ENCODE measurements around the gene MCM5. TPM values are rescaled to one million over a fixed set of nuclear protein-coding genes. Genes with fewer than 3 reads are reported as not detected.

Gene MCM5
- polyA plus RNA-seq, 3 donors = 23.4 to 39.8 (median 25.5) TPM

DNA sequence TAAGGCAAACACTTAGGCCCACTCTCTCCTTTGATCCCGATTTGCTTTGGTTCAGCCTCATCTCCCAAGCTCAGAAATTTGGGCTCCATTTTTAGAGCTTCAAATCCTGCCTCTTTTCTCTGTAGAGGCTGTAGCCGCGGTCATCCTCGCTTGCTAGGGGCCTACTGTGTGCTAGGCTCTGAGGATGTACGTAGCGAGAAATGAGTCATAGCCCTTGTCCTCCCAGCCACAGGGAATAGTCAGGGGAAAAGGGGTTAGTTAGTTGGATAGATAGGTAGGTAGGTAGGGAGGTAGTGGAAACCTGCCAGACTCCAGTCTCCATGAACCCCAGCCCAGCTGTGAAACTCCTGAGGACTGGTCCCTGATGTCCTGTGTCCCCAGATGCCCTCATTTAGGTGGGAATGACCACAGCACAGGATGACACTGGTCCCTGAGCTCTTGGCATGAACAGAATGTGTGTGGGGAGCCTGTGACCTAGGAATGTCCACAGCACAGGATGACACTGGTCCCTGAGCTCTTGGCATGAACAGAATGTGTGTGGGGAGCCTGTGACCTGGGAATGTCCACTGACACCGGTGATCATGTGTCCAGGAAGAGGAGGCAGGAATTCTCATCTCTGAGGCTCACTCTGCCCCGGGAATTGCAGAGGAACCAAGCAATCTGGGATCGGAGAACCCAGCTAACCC, 40.4 kb upstream of the MCM5 start:
- Histone ChIP-seq H3K4me1 (ENCODE audit: control insufficient read depth in 1 of 2, insufficient read depth in 2 of 2, low read length in 2 of 2) (peaks cover 43 to 51% of the 10 kb centered on the region in 2 donors), H3K36me3 (replicated peaks in 1 of 2; ENCODE audit: control insufficient read depth in 1 of 2, insufficient read depth in 2 of 2, low read length in 2 of 2) (no peaks in the 10 kb centered on the region), H2AFZ (ENCODE audit: insufficient read depth, low read depth, low read length, poor library complexity, severe bottlenecking) (no peak overlapping the region), H3K9me3 (replicated peaks in 1 of 2; ENCODE audit: control insufficient read depth in 1 of 2, insufficient read depth in 1 of 2, low read length in 2 of 2) (no peaks in the 10 kb centered on the region), H3K79me2 (ENCODE audit: insufficient read depth, low read length) (no peaks in the 10 kb centered on the region), H3K27ac (ENCODE audit: low read depth in 1 of 2, low read length in 2 of 2) (no peak overlapping the region), H3K4me3 (replicated peaks in 1 of 3; ENCODE audit: low read depth in 2 of 3, low read length in 3 of 3) (no peak overlapping the region), H3K9ac (ENCODE audit: insufficient read depth, low read length, poor library complexity, severe bottlenecking) (no peak overlapping the region), H4K20me1 (ENCODE audit: insufficient read depth, low read length) (no peaks in the 10 kb centered on the region), H3K4me2 (replicated peaks; ENCODE audit: extremely low read depth, low read length, poor library complexity, severe bottlenecking) (no peak overlapping the region), H3K27me3 (ENCODE audit: control insufficient read depth in 2 of 2, insufficient read depth in 2 of 2, low read length in 2 of 2) (no peaks in the 10 kb centered on the region)
- no peak for TF ChIP-seq CTCF (IDR thresholded peaks at IDR 0.05)
- no peak for DNase-seq
- Mint-ChIP-seq H3K27ac (peak overlapping the region in 1 of 7 donors; percentile 46), H3K4me3 (no peak overlapping the region), H3K27me3 (ENCODE audit: low read depth in 3 of 3) (peaks cover 3 to 6% (median 4%) of the 10 kb centered on the region in 3 donors), H3K36me3 (peaks cover 2 to 5% of the 10 kb centered on the region in 2 donors), H3K9me3 (peaks cover 0 to 8% (median 0%) of the 10 kb centered on the region in 7 donors), H3K4me1 (peaks cover 44% of the 10 kb centered on the region)
- intact Hi-C loops (cut with micrococcal nuclease) = loop anchor here in 1 of 2 donors (10.0 kb wide), 1 partner anchor 765 kb away; no protein-coding TSS in a partner anchor
- WGBS (ENCODE audit: insufficient coverage) = 91% methylated on average over 8 of the region's 9 CpGs

DNA sequence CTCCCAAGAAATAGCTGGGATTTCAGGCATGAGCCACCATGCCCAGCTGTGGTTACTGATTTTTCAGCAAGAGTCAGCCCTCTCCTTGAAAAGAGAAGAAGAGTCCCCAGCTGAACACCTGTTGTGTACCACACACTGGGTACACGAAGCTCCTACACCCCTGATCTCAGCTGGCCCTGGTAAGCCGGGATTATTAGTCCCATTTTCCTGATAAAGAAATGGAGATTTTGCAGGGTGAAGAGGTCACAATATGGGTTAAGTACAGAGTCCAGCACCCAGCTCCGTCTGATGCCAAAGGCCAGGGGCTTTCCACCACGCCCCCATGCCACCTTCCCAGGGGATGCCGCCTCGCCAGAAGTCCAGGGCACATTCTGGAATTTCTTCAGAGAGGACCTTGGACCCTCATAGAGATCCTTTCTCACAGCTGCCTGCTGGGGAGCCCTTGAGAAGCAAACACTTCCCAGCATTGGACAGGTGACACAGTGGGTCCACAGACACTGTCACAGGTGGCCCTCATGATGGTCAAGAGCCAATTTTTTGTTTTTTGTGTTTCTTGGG, 38.9 kb upstream of the MCM5 start:
- Histone ChIP-seq H3K9ac (ENCODE audit: insufficient read depth, low read length, poor library complexity, severe bottlenecking) (no peak overlapping the region), H3K4me1 (ENCODE audit: control insufficient read depth in 1 of 2, insufficient read depth in 2 of 2, low read length in 2 of 2) (peaks cover 38 to 51% of the 10 kb centered on the region in 2 donors), H2AFZ (ENCODE audit: insufficient read depth, low read depth, low read length, poor library complexity, severe bottlenecking) (no peak overlapping the region), H3K4me3 (replicated peaks in 1 of 3; ENCODE audit: low read depth in 2 of 3, low read length in 3 of 3) (no peak overlapping the region), H3K4me2 (replicated peaks; ENCODE audit: extremely low read depth, low read length, poor library complexity, severe bottlenecking) (no peak overlapping the region), H4K20me1 (ENCODE audit: insufficient read depth, low read length) (no peaks in the 10 kb centered on the region), H3K79me2 (ENCODE audit: insufficient read depth, low read length) (no peaks in the 10 kb centered on the region), H3K27ac (ENCODE audit: low read depth in 1 of 2, low read length in 2 of 2) (no peak overlapping the region), H3K36me3 (replicated peaks in 1 of 2; ENCODE audit: control insufficient read depth in 1 of 2, insufficient read depth in 2 of 2, low read length in 2 of 2) (no peaks in the 10 kb centered on the region), H3K9me3 (replicated peaks in 1 of 2; ENCODE audit: control insufficient read depth in 1 of 2, insufficient read depth in 1 of 2, low read length in 2 of 2) (no peaks in the 10 kb centered on the region), H3K27me3 (ENCODE audit: control insufficient read depth in 2 of 2, insufficient read depth in 2 of 2, low read length in 2 of 2) (no peaks in the 10 kb centered on the region)
- DNase-seq = no peak
- peaks cover 0 to 7% (median 0%) of the 10 kb centered on the region in 7 donors for H3K9me3 Mint-ChIP-seq
- peaks cover 4 to 7% (median 6%) of the 10 kb centered on the region in 3 donors for H3K27me3 Mint-ChIP-seq (ENCODE audit: low read depth in 3 of 3)
- intact Hi-C loops (cut with micrococcal nuclease) = no loop called here
- H3K27ac Mint-ChIP-seq = peak overlapping the region in 1 of 7 donors; percentile 24
- WGBS (ENCODE audit: insufficient coverage) = 95% methylated on average over 4 of the region's 6 CpGs
- H3K4me3 Mint-ChIP-seq = no peak overlapping the region
- peaks cover 0 to 2% of the 10 kb centered on the region in 2 donors for H3K36me3 Mint-ChIP-seq
- no peak for TF ChIP-seq CTCF (IDR thresholded peaks at IDR 0.05)
- H3K4me1 Mint-ChIP-seq = peaks cover 40% of the 10 kb centered on the region
